ENCODE results near the gene LCE2B. TPM values are rescaled to one million over a fixed set of nuclear protein-coding genes. Genes with fewer than 3 reads are reported as not detected.
"Not testable (repeated sequence)": the region's sequence is repeated elsewhere in the genome, so short reads cannot be mapped to it uniquely, and the experiment has no call there.

Gene LCE2B
- total RNA-seq, 6 experiments from 2014 or later = not detected

GRCh38 chr1:152654110-152654509 lies 31.8 kb upstream of the LCE2B start:
- H3K27me3 ChIP-seq = no peaks in the 10 kb centered on the region
- intact Hi-C loops (cut with DNase I) = no loop called here
- peak; percentile 47 to 72 (median 62) for TF ChIP-seq CTCF (IDR thresholded peaks at IDR 0.05)
- no peak for TF ChIP-seq POLR2A (IDR thresholded peaks at IDR 0.05)
- peak; percentile 33 to 59 (median 58) for DNase-seq
- H3K4me1 ChIP-seq = no peaks in the 10 kb centered on the region
- 22% methylated on average over 10 of the region's 10 CpGs for WGBS (ENCODE audit: insufficient coverage, low coverage, low lambda C conversion rate, missing lambda C conversion rate)
- H3K9me3 ChIP-seq = no peaks in the 10 kb centered on the region
- no peak overlapping the region for H3K27ac ChIP-seq
- ATAC-seq = peak; percentile 66 to 71 (median 68)
- no peak overlapping the region for H3K4me3 ChIP-seq
- no peaks in the 10 kb centered on the region for H3K36me3 ChIP-seq

DNA sequence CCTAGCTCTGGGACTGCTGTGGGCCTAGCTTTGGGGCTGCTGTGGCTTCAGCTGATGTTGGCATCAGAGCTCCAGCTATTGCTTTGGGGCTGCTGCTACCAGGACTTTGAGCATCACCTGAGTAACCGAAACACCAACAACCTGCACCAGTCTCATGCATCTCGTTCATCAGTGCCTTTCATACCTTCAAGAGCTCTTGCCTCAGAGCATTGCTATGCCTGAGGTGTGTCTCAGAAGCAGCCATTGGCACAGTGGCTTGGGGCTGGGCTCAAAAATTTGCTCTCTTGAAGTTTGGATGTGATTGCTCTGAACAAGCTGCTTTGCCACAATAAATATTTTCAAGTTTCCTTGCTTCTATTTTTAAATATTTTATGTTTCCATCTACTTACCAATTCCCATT lies 29.5 kb upstream of the LCE2B start:
- Histone ChIP-seq H3K36me3 (no peaks in the 10 kb centered on the region), H3K4me3 (no peak overlapping the region), H3K27me3 (no peaks in the 10 kb centered on the region), H3K4me1 (no peaks in the 10 kb centered on the region), H3K9me3 (no peaks in the 10 kb centered on the region), H3K27ac (no peak overlapping the region)
- intact Hi-C loops (cut with DNase I) = no loop called here
- ATAC-seq (no peak), DNase-seq (no peak)
- no peak for TF ChIP-seq CTCF (IDR thresholded peaks at IDR 0.05)
- TF ChIP-seq POLR2A (IDR thresholded peaks at IDR 0.05) = no peak
- WGBS (ENCODE audit: insufficient coverage, low coverage, low lambda C conversion rate, missing lambda C conversion rate) = no CpG with 5 or more reads among the region's 2 CpGs

- Histone ChIP-seq H3K36me3 (no peaks in the 10 kb centered on the region), H3K4me1 (no peaks in the 10 kb centered on the region), H3K27ac (no peak overlapping the region), H3K4me3 (no peak overlapping the region), H3K9me3 (no peaks in the 10 kb centered on the region), H3K27me3 (no peaks in the 10 kb centered on the region)
- 58% methylated on average over 4 of the region's 4 CpGs for WGBS (ENCODE audit: insufficient coverage, low coverage, low lambda C conversion rate, missing lambda C conversion rate)
- ATAC-seq (peak; percentile 67 to 83 (median 79)), DNase-seq (peak in 1 of 3 donors; percentile 50)
- TF ChIP-seq CTCF (IDR thresholded peaks at IDR 0.05) = no peak
- no peak for TF ChIP-seq POLR2A (IDR thresholded peaks at IDR 0.05)
- intact Hi-C loops (cut with DNase I) = no loop called here
Measured at GRCh38 chr1:152657677-152658076, 28.2 kb upstream of the LCE2B start.

- Histone ChIP-seq H3K27ac (no peak overlapping the region), H3K36me3 (no peaks in the 10 kb centered on the region), H3K4me1 (no peaks in the 10 kb centered on the region), H3K27me3 (no peaks in the 10 kb centered on the region), H3K9me3 (no peaks in the 10 kb centered on the region), H3K4me3 (no peak overlapping the region)
- TF ChIP-seq POLR2A (IDR thresholded peaks at IDR 0.05) (no peak), CTCF (IDR thresholded peaks at IDR 0.05) (no peak)
- DNase-seq (peak; percentile 38 to 85 (median 79)), ATAC-seq (peak; percentile 89 to 93 (median 92))
- intact Hi-C loops (cut with DNase I) = no loop called here
- 29% methylated on average over 3 of the region's 3 CpGs for WGBS (ENCODE audit: insufficient coverage, low coverage, low lambda C conversion rate, missing lambda C conversion rate)
Measured at GRCh38 chr1:152658649-152659048, 27.3 kb upstream of the LCE2B start.

GRCh38 chr1:152663098-152663497 lies 22.8 kb upstream of the LCE2B start, which contains the start of gene LCE2D:
LCE2D (plus strand) TSS chr1:152663380; CDS start chr1:152664106, 726 bp downstream.
- Histone ChIP-seq H3K36me3 (no peaks in the 10 kb centered on the region), H3K27me3 (no peaks in the 10 kb centered on the region), H3K4me1 (no peaks in the 10 kb centered on the region), H3K27ac (no peak within 1 kb of the TSS), H3K9me3 (no peaks in the 10 kb centered on the region), H3K4me3 (no peak within 1 kb of the TSS)
- WGBS (ENCODE audit: insufficient coverage, low coverage, low lambda C conversion rate, missing lambda C conversion rate) = 75% methylated on average over 1 of the region's 3 CpGs
- TF ChIP-seq POLR2A (IDR thresholded peaks at IDR 0.05) (no peak), CTCF (IDR thresholded peaks at IDR 0.05) (no peak)
- no peak for ATAC-seq
- intact Hi-C loops (cut with DNase I) = no loop called here
- no peak for DNase-seq

DNA sequence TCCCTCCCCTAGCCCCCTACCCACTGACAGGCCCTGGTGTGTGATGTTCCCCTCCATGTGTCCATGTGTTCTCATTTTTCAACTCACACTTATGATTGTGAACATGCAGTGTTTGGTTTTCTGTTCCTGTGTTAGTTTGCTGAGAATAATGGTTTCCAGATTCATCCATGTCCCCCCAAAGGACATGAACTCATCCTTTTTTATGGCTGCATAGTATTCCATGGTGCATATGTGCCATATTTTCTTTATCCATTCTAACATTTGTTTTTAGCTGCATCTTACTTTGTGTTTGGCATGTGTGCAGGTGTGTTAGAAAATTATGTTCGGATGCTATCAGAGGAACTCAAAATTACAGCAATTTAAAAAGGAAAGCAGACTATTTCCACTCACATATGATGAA lies 19.8 kb upstream of the LCE2B start:
- H3K9me3 ChIP-seq; H3K4me1 ChIP-seq; H3K27ac ChIP-seq; intact Hi-C loops (cut with DNase I); DNase-seq; H3K27me3 ChIP-seq; H3K4me3 ChIP-seq; H3K36me3 ChIP-seq; ATAC-seq: not testable (repeated sequence)
- WGBS (ENCODE audit: insufficient coverage, low coverage, low lambda C conversion rate, missing lambda C conversion rate) = 72% methylated on average over 1 of the region's 1 CpG

Measured in right lobe of liver (tissue), 6 donors.